ENCODE results near the gene CPLANE2. TPM values are rescaled to one million over a fixed set of nuclear protein-coding genes. Genes with fewer than 3 reads are reported as not detected.
A peak's percentile ranks its signal among the peaks of the same experiment; 100 is the strongest.

CPLANE2 gene
- total RNA-seq, 1 donor from 2014 or later, result 12.3 TPM

DNA sequence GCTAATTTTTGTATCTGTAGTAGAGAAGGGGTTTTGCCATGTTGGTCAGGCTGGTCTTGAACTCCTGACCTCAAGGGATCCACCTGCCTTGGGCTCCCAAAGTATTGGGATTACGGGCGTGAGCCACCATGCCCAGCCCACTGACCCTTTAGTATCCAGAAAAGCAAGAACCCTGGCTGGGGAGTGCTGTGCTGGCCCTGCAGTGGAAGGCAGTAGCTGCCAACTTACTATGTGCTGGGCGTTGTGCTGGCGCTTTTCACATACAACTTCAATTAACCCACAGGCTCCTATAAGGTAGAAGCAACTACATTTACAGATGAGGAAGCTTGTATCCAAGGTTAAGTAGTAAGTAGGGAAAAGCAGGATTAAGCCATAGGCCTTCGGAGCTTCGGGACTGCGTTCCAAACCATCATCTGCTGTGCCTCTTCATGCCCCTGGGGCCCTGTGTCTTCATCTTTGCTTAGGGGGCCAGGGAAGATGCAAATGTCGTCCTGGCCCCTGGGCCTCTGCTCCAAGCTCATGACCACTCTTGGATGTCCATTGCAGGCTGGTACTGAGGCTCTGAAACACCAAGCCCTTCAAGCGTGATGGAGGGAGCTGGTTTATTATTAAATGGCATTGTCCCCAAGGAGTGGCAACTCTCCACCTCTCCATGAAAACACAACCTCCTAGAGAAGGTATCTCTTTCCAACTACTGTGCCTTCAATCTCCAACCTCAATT lies 8.7 kb upstream of the CPLANE2 start:
- TF ChIP-seq, protein P1, sequence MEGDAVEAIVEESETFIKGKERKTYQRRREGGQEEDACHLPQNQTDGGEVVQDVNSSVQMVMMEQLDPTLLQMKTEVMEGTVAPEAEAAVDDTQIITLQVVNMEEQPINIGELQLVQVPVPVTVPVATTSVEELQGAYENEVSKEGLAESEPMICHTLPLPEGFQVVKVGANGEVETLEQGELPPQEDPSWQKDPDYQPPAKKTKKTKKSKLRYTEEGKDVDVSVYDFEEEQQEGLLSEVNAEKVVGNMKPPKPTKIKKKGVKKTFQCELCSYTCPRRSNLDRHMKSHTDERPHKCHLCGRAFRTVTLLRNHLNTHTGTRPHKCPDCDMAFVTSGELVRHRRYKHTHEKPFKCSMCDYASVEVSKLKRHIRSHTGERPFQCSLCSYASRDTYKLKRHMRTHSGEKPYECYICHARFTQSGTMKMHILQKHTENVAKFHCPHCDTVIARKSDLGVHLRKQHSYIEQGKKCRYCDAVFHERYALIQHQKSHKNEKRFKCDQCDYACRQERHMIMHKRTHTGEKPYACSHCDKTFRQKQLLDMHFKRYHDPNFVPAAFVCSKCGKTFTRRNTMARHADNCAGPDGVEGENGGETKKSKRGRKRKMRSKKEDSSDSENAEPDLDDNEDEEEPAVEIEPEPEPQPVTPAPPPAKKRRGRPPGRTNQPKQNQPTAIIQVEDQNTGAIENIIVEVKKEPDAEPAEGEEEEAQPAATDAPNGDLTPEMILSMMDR (IDR thresholded peaks at IDR 0.05), result no peak
- H3K36me3 Mint-ChIP-seq (ENCODE audit: low read depth), result peaks cover 6% of the 10 kb centered on the region
- DNase-seq (ENCODE audit: low spot score), result peak; percentile 29
- no peak overlapping the region for H3K4me3 Mint-ChIP-seq (ENCODE audit: unreplicated experiment)
- H3K4me1 Mint-ChIP-seq (ENCODE audit: low read depth), result peaks cover 39% of the 10 kb centered on the region
- H3K9me3 Mint-ChIP-seq (ENCODE audit: low read depth), result no peaks in the 10 kb centered on the region
- no peak overlapping the region for H3K27ac Mint-ChIP-seq (ENCODE audit: unreplicated experiment)
- no peaks in the 10 kb centered on the region for H3K27me3 Mint-ChIP-seq (ENCODE audit: low read depth)

DNA sequence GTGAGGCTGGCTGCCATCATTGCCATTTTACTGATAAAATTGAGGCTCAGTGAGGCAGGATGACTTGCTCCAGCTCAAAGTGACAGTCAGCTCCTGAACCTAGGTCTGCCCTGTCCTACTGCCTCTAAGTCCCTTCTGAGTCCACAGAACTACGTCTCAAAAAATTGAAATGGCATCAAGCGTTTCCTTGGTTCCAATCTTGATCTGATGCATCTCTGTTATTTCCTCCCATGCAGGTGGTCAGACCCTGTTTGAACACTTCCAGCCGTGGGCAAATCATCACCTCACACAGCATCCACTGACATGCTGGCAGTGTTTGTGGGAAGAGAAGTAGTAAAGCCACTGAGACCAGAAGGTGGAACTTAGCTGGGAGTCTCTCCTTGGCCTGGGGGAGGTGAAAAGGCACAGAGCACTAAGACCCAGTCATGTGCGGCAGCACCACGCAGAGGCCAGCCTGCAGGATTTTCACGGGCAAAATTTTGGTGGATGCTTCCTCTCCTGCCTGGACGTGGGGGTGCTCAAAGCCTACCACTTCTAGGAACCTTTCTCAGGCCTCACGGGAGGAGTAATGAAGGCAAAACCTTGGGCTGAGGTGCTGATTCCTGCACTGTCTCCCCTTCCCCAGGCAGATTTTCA lies 7.8 kb upstream of the CPLANE2 start:
- Mint-ChIP-seq H3K9me3 (ENCODE audit: low read depth) (no peaks in the 10 kb centered on the region), H3K4me3 (ENCODE audit: unreplicated experiment) (no peak overlapping the region), H3K4me1 (ENCODE audit: low read depth) (peaks cover 30% of the 10 kb centered on the region), H3K27ac (ENCODE audit: unreplicated experiment) (no peak overlapping the region), H3K27me3 (ENCODE audit: low read depth) (no peaks in the 10 kb centered on the region), H3K36me3 (ENCODE audit: low read depth) (peaks cover 6% of the 10 kb centered on the region)
- peak; percentile 51 for DNase-seq (ENCODE audit: low spot score)
- TF ChIP-seq, protein P1 (IDR thresholded peaks at IDR 0.05), result peak; percentile 54

DNA sequence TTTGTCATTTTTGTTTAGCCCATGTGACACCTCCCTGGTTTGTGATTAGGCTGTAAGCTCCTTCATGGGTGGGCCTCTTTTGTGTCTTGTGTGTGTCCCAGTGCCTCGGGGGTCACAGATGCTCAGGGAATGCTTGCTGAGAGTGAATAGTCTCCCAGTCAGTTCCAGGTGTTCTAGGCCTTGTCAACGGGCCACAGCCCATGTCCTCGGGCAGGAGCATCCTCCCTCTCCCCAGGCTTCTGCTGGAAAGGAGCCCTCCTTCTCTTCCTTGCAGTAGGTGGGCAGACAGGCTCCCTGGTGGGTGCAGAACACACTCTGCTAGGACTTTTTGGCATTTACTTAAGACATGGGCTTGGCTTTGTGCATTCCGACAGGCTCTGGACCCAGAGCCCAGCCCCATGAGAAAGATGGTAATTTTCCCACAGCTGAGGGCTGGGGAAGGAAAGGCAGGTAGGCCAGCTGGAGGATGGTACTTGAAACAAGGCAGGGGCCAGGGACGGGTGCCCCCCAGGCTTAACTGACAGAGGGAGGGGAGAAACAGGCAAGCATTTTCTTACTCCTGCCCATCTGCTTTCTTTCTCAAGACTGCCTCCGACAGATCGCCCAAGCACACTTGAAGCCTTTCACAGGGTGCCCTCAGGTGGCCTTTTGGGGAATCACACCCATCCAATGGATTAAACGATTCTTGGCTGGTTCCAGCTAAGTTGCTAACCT lies 7.1 kb upstream of the CPLANE2 start:
- no peak overlapping the region for H3K27ac Mint-ChIP-seq (ENCODE audit: unreplicated experiment)
- no peaks in the 10 kb centered on the region for H3K9me3 Mint-ChIP-seq (ENCODE audit: low read depth)
- no peaks in the 10 kb centered on the region for H3K27me3 Mint-ChIP-seq (ENCODE audit: low read depth)
- H3K36me3 Mint-ChIP-seq (ENCODE audit: low read depth), result peaks cover 6% of the 10 kb centered on the region
- TF ChIP-seq, protein P1 (IDR thresholded peaks at IDR 0.05), result peak; percentile 87
- peak; percentile 68 for DNase-seq (ENCODE audit: low spot score)
- H3K4me1 Mint-ChIP-seq (ENCODE audit: low read depth), result peaks cover 23% of the 10 kb centered on the region
- no peak overlapping the region for H3K4me3 Mint-ChIP-seq (ENCODE audit: unreplicated experiment)

DNA sequence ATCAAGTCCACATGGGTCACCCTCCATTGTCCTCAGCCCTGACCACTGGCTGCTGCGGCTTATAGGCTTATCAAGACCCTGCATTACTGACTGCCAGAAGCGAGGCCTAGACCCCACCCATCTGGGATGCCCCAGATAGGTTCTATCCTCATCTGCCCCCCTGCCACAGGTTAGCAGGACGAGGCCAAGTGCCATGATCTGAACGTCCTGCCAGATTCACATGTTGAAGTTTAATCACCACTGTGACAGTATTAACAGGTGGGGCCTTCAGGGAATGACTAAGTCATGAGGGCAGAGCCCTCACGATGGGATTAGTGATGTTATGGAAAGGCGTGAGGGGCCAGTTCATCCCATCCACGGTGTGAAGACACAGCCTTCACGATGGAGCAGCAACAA lies 6.2 kb upstream of the CPLANE2 start:
- peaks cover 15% of the 10 kb centered on the region for H3K4me1 Mint-ChIP-seq (ENCODE audit: low read depth)
- H3K9me3 Mint-ChIP-seq (ENCODE audit: low read depth), result no peaks in the 10 kb centered on the region
- DNase-seq (ENCODE audit: low spot score), result peak; percentile 41

More for the DNA sequence above, 6.2 kb upstream of the CPLANE2 start:
- TF ChIP-seq, protein P1 (IDR thresholded peaks at IDR 0.05), result no peak
- H3K4me3 Mint-ChIP-seq (ENCODE audit: unreplicated experiment), result no peak overlapping the region
- H3K36me3 Mint-ChIP-seq (ENCODE audit: low read depth), result peaks cover 6% of the 10 kb centered on the region
- no peak overlapping the region for H3K27ac Mint-ChIP-seq (ENCODE audit: unreplicated experiment)
- H3K27me3 Mint-ChIP-seq (ENCODE audit: low read depth), result no peaks in the 10 kb centered on the region

Data from chondrocyte (in vitro differentiated cells).